NCI-H345 treated with DMSO at 0.1 percent for 48 hours (cell line): ENCODE results near the gene LAMA3.

ENCODE experiments used
- DNase-seq: peaks from one replicate; lab custom pipeline; 2025; ENCODE audit not compliant: unreplicated experiment; lab: John Stamatoyannopoulos, UW

Gene LAMA3

GRCh38 chr18:23870676-23871380 lies 181.6 kb downstream of the LAMA3 start:
- DNase-seq = no peak

- peak; percentile 50 for DNase-seq
Observed at GRCh38 chr18:23871410-23871809, 182.2 kb downstream of the LAMA3 start.

GRCh38 chr18:23872701-23873550 lies 183.7 kb downstream of the LAMA3 start:
- DNase-seq = no peak

- no peak for DNase-seq
Observed at GRCh38 chr18:23875966-23876895, 187.0 kb downstream of the LAMA3 start.

GRCh38 chr18:23876921-23877320 lies 187.7 kb downstream of the LAMA3 start:
- DNase-seq = no peak

- no peak for DNase-seq
Observed at GRCh38 chr18:23877371-23877770, 188.1 kb downstream of the LAMA3 start.

GRCh38 chr18:23878336-23878900 lies 189.2 kb downstream of the LAMA3 start:
- DNase-seq = no peak

GRCh38 chr18:23879126-23879525 lies 189.9 kb downstream of the LAMA3 start:
- DNase-seq = no peak

GRCh38 chr18:23879544-23879943 lies 190.3 kb downstream of the LAMA3 start:
- DNase-seq = no peak

- no peak for DNase-seq
Observed at GRCh38 chr18:23879966-23880565, 190.8 kb downstream of the LAMA3 start.

GRCh38 chr18:23880931-23881617 lies 191.8 kb downstream of the LAMA3 start:
- DNase-seq = no peak

GRCh38 chr18:23881778-23882177 lies 192.5 kb downstream of the LAMA3 start:
- DNase-seq = peak; percentile 75

GRCh38 chr18:23882616-23883276 lies 193.5 kb downstream of the LAMA3 start:
- DNase-seq = no peak

GRCh38 chr18:23883277-23883790 lies 194.1 kb downstream of the LAMA3 start:
- peak; percentile 87 for DNase-seq

GRCh38 chr18:23884681-23885375 lies 195.6 kb downstream of the LAMA3 start:
- DNase-seq = peak; percentile 86

- DNase-seq = no peak
Observed at GRCh38 chr18:23885750-23886149, 196.5 kb downstream of the LAMA3 start.

- peak; percentile 95 for DNase-seq
Observed at GRCh38 chr18:23887035-23887434, 197.8 kb downstream of the LAMA3 start.

- peak; percentile 95 for DNase-seq
Observed at GRCh38 chr18:23887493-23887892, 198.2 kb downstream of the LAMA3 start.

- no peak for DNase-seq
Observed at GRCh38 chr18:23888881-23889280, 199.6 kb downstream of the LAMA3 start.
